ENCODE measurements around the gene UBE2F. TPM values are rescaled to one million over a fixed set of nuclear protein-coding genes. Genes with fewer than 3 reads are reported as not detected.

Gene UBE2F
- total and polyA plus RNA-seq, 2 of the 13 experiments (the other 11 are each of a cell fraction or from before 2014, with no cell fraction given) = 35.4 to 73.1 TPM

DNA sequence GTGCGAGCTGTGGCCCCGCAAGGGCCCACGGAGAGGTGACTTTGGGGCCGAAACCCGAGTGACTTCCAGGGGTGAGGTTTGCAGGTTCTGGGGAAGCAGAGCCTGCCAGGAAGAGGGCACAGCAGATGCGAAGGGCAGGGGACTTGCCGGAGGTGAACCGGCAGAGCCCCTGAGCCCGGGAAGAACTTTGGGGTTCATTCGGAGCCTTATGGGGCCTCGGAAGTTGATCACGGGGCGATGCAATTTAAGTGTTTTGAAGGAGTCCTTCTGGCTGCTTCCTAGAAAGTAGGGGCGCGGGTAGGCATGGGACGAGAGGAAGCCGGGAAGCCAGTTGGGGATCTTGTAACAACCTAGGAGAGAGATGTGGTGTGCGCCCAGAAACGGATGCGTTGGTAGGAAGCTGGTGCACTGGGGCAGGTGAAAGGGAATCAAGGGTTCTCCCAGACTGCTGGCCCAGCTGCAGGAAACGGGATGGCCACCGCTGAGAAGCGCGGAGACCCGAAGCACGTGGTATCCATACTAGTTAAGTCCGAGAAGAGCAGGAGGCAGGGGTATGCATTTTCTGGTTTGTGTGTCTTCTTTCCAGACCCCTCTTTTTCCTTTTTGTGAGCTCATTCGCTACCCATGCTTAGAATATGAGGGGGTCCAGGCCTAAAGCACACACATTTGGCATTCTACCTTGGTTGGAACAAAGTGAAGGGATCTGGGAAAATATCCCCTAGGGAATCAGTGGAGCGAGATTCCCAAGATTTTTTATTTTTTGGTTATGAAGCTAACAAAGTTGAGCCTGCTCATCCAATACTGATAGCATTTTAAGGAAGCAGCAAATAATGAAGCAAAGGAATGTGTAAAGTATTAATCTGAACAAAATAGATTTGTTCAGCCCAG is 94.7 kb downstream of the UBE2F start (continued):
- TF ChIP-seq ZNF558 (CRISPR knock-in tag; IDR thresholded peaks at IDR 0.05; ENCODE audit: borderline replicate concordance) = 0 out of 2 replicates have a peak, but pooled peaks have one; percentile 11
- TF ChIP-seq ELF1 (CRISPR knock-in tag; IDR thresholded peaks at IDR 0.05) = 0 out of 2 replicates have a peak, but pooled peaks have one; percentile 10
- TF ChIP-seq BHLHE40 (IDR thresholded peaks at IDR 0.05; ENCODE audit: low read length) = no peak
- TF ChIP-seq ZSCAN5A (CRISPR knock-in tag; IDR thresholded peaks at IDR 0.05; ENCODE audit: borderline replicate concordance) = 0 out of 2 replicates have a peak, but pooled peaks have one; percentile 29
- peak in 1 of 2 experiments; percentile 30; a peak in 1 of 4 replicates for TF ChIP-seq POLR2A (IDR thresholded peaks at IDR 0.05; ENCODE audit: insufficient read depth in 1 of 2, low read depth in 2 of 2, low read length in 2 of 2)
- peak; percentile 65; the same call in 1 of the 2 replicates for TF ChIP-seq ZNF746 (CRISPR knock-in tag; IDR thresholded peaks at IDR 0.05)
- TF ChIP-seq ZNF138 (CRISPR knock-in tag; IDR thresholded peaks at IDR 0.05; ENCODE audit: low read depth) = peak; percentile 30; the same call in 1 of the 2 replicates

GRCh38 chr2:238063414-238064189 is 96.8 kb downstream of the UBE2F start:
- Histone ChIP-seq H3K4me1 (ENCODE audit: insufficient read depth, low read length) (peaks cover 56% of the 10 kb centered on the region), H3K9ac (ENCODE audit: insufficient read depth, low read depth, low read length) (peak overlapping the region; percentile 36), H3K4me2 (ENCODE audit: low read depth, low read length) (peak overlapping the region; percentile 95), H3K36me3 (replicated peaks in 1 of 2; ENCODE audit: control insufficient read depth in 1 of 2, insufficient read depth in 2 of 2, low read length in 2 of 2) (peaks cover 8 to 34% of the 10 kb centered on the region in 2 experiments), H3K4me3 (replicated peaks in 1 of 3; ENCODE audit: insufficient read depth in 1 of 3, low read depth in 2 of 3, low read length in 3 of 3) (peak overlapping the region in 1 of 3 experiments; percentile 21; a peak in 2 of 6 replicates), H4K20me1 (ENCODE audit: insufficient read depth, low read length) (no peaks in the 10 kb centered on the region), H3K79me2 (ENCODE audit: insufficient read depth, low read length) (peaks cover 34% of the 10 kb centered on the region), H2AFZ (ENCODE audit: low read length) (no peak overlapping the region), H3K27me3 (ENCODE audit: control insufficient read depth in 1 of 2, insufficient read depth in 2 of 2, low read length in 2 of 2) (no peaks in the 10 kb centered on the region; a peak in 1 of 5 replicates), H3K27ac (ENCODE audit: extremely low read length, insufficient read depth, low read length) (peak overlapping the region; percentile 60), H3K9me3 (ENCODE audit: low read length) (no peaks in the 10 kb centered on the region)
- in situ Hi-C loops (cut with HindIII; ENCODE audit: extremely low pct_ligation_motif_present, low pct_unique_long_range_greater_than_20kb) (loop anchor here (5.0 kb wide), 1 partner anchor 96 kb away; the partner anchor contains the start of gene UBE2F), intact Hi-C loops (cut with micrococcal nuclease; ENCODE audit: unreplicated experiment) (loop anchor here (2.0 to 10.0 kb wide), 4 partner anchors 15 to 381 kb away; partner anchors contain the start of genes PER2 and UBE2F)
- peak; percentile 39 for DNase-seq (ENCODE audit: low spot score)
- ATAC-seq = no peak
- ChIA-PET CTCF (ENCODE audit: low intra/inter-chr PET ratio, low total read pairs) (no interaction called here), POLR2A (interaction anchor here (1.8 to 3.8 kb wide), 3 partner anchors 9 to 24 kb away, joined by 4 to 11 read pairs (median 10); no protein-coding TSS in a partner anchor)
- 82% methylated on average over 8 of the region's 8 CpGs for WGBS (ENCODE audit: low lambda C conversion rate)
- FAIRE-seq = no peak
- no TSS peak for BruUV-seq (replicated peaks)
- TF ChIP-seq ZNF143 (CRISPR knock-in tag; IDR thresholded peaks at IDR 0.05) (no peak), ZNF543 (CRISPR knock-in tag; IDR thresholded peaks at IDR 0.05) (peak; percentile 94; the same call in 1 of the 2 replicates), ZMYM2 (CRISPR knock-in tag; IDR thresholded peaks at IDR 0.05) (peak; percentile 59; the same call in 1 of the 2 replicates), ZSCAN9 (CRISPR knock-in tag; IDR thresholded peaks at IDR 0.05; ENCODE audit: borderline replicate concordance) (no peak), MIER2 (CRISPR knock-in tag; IDR thresholded peaks at IDR 0.05) (peak; percentile 18; the same call in 1 of the 2 replicates), ZNF496 (CRISPR knock-in tag; IDR thresholded peaks at IDR 0.05; ENCODE audit: insufficient replicate concordance) (no peak), TBX2 (CRISPR knock-in tag; IDR thresholded peaks at IDR 0.05; ENCODE audit: borderline replicate concordance) (peak; percentile 53; the same call in 1 of the 2 replicates), ZNF747 (CRISPR knock-in tag; IDR thresholded peaks at IDR 0.05; ENCODE audit: borderline replicate concordance) (0 out of 2 replicates have a peak, but pooled peaks have one; percentile 46)
- TF ChIP-seq, protein P1, sequence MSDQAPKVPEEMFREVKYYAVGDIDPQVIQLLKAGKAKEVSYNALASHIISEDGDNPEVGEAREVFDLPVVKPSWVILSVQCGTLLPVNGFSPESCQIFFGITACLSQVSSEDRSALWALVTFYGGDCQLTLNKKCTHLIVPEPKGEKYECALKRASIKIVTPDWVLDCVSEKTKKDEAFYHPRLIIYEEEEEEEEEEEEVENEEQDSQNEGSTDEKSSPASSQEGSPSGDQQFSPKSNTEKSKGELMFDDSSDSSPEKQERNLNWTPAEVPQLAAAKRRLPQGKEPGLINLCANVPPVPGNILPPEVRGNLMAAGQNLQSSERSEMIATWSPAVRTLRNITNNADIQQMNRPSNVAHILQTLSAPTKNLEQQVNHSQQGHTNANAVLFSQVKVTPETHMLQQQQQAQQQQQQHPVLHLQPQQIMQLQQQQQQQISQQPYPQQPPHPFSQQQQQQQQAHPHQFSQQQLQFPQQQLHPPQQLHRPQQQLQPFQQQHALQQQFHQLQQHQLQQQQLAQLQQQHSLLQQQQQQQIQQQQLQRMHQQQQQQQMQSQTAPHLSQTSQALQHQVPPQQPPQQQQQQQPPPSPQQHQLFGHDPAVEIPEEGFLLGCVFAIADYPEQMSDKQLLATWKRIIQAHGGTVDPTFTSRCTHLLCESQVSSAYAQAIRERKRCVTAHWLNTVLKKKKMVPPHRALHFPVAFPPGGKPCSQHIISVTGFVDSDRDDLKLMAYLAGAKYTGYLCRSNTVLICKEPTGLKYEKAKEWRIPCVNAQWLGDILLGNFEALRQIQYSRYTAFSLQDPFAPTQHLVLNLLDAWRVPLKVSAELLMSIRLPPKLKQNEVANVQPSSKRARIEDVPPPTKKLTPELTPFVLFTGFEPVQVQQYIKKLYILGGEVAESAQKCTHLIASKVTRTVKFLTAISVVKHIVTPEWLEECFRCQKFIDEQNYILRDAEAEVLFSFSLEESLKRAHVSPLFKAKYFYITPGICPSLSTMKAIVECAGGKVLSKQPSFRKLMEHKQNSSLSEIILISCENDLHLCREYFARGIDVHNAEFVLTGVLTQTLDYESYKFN (CRISPR knock-in tag; conservative IDR thresholded peaks at IDR 0.05) = peak; percentile 70
